Testis (tissue), 2 donors: Measurements from ENCODE around the gene TMEM114.

Experiments
- CTCF ChIP-seq, 3 experiments: fragments of 450-650 bp in 2 of 3; fragments of 200-600 bp in 1 of 3; sonication (generic) in 1 of 3; IDR thresholded peaks; one replicate each; pipeline ENCODE4 v1.5.1; 2016 to 2019; ENCODE audit warnings: antibody characterized with exemption in 3 of 3, mild to moderate bottlenecking in 2 of 3, moderate library complexity in 1 of 3
- POLR2A ChIP-seq: fragments of 450-650 bp; IDR thresholded peaks from one replicate; pipeline ENCODE4 v1.6.1; 2017; ENCODE audit warnings: antibody characterized with exemption, mild to moderate bottlenecking, moderate library complexity

- TF ChIP-seq CTCF (IDR thresholded peaks at IDR 0.05) (no peak), POLR2A (no peak)
Observed at GRCh38 chr16:8600144-8600775, 9.9 kb upstream of the TMEM114 start.
